Stomach (tissue), 4 donors: ENCODE data around the gene GNS.

ENCODE experiments used
- CTCF ChIP-seq, 7 experiments: fragments of 450-650 bp in 4 of 7; fragments of 200-600 bp in 3 of 7; sonication (generic) in 3 of 7; IDR thresholded peaks; one replicate each; pipeline ENCODE4 v1.5.1; 2016 to 2019; ENCODE audit warnings: antibody characterized with exemption in 7 of 7, control low read depth in 2 of 7, mild to moderate bottlenecking in 1 of 7
- POLR2A ChIP-seq, 4 donors: fragments of 450-650 bp; IDR thresholded peaks; one replicate each; pipeline ENCODE4 v1.6.1; 2016; ENCODE audit warnings: antibody characterized with exemption in 4 of 4, control low read depth in 2 of 4, mild to moderate bottlenecking in 1 of 4, moderate library complexity in 1 of 4
- POLR2AphosphoS5 ChIP-seq, 3 donors: sonication (generic); formaldehyde crosslinking; IDR thresholded peaks; one replicate each; pipeline ENCODE4 v1.6.1; 2016; ENCODE audit warnings: antibody characterized with exemption in 3 of 3

- TF ChIP-seq CTCF (IDR thresholded peaks at IDR 0.05) (no peak), POLR2AphosphoS5 (IDR thresholded peaks at IDR 0.05) (no peak), POLR2A (IDR thresholded peaks at IDR 0.05) (no peak)
Measured at GRCh38 chr12:64739778-64740177, 19.4 kb downstream of the GNS start.
